ENCODE measurements around the gene PARD3.
A peak's percentile ranks its signal among the peaks of the same experiment; 100 is the strongest.
"Not testable (repeated sequence)": the region's sequence is repeated elsewhere in the genome, so short reads cannot be mapped to it uniquely, and the experiment has no call there.

PARD3 gene

GRCh38 chr10:34396663-34397062 lies 418.4 kb downstream of the PARD3 start:
- FAIRE-seq (no peak), DNase-seq (ENCODE audit: extremely low spot score, insufficient read length, low read depth) (no peak)

GRCh38 chr10:34392641-34393170 lies 422.4 kb downstream of the PARD3 start:
- DNase-seq (ENCODE audit: extremely low spot score, insufficient read length, low read depth) (no peak), FAIRE-seq (no peak)

- not testable (repeated sequence) for DNase-seq (ENCODE audit: extremely low spot score, insufficient read length, low read depth); FAIRE-seq
Measured at GRCh38 chr10:34391168-34391567, 423.9 kb downstream of the PARD3 start.

GRCh38 chr10:34389801-34390200 lies 425.3 kb downstream of the PARD3 start:
- DNase-seq (ENCODE audit: extremely low spot score, insufficient read length, low read depth) (no peak), FAIRE-seq (no peak)

GRCh38 chr10:34386921-34387320 lies 428.2 kb downstream of the PARD3 start:
- no peak for FAIRE-seq
- DNase-seq (ENCODE audit: extremely low spot score, insufficient read length, low read depth): no peak

GRCh38 chr10:34384372-34384771 lies 430.7 kb downstream of the PARD3 start:
- FAIRE-seq (no peak), DNase-seq (ENCODE audit: extremely low spot score, insufficient read length, low read depth) (no peak)

GRCh38 chr10:34382626-34383025 lies 432.5 kb downstream of the PARD3 start:
- DNase-seq (ENCODE audit: extremely low spot score, insufficient read length, low read depth) (no peak), FAIRE-seq (no peak)

GRCh38 chr10:34380856-34381255 lies 434.2 kb downstream of the PARD3 start:
- no peak for DNase-seq (ENCODE audit: extremely low spot score, insufficient read length, low read depth)
- peak; percentile 55 for FAIRE-seq

- DNase-seq (ENCODE audit: extremely low spot score, insufficient read length, low read depth): no peak
- no peak for FAIRE-seq
Measured at GRCh38 chr10:34378297-34378696, 436.8 kb downstream of the PARD3 start.

GRCh38 chr10:34377833-34378232 lies 437.3 kb downstream of the PARD3 start:
- no peak for FAIRE-seq
- no peak for DNase-seq (ENCODE audit: extremely low spot score, insufficient read length, low read depth)

- FAIRE-seq (peak; percentile 59), DNase-seq (ENCODE audit: extremely low spot score, insufficient read length, low read depth) (no peak)
Measured at GRCh38 chr10:34374356-34375045, 440.6 kb downstream of the PARD3 start.

GRCh38 chr10:34373211-34373610 lies 441.9 kb downstream of the PARD3 start:
- DNase-seq (ENCODE audit: extremely low spot score, insufficient read length, low read depth) (no peak), FAIRE-seq (peak; percentile 29)

- FAIRE-seq (no peak), DNase-seq (ENCODE audit: extremely low spot score, insufficient read length, low read depth) (no peak)
Measured at GRCh38 chr10:34372509-34372908, 442.6 kb downstream of the PARD3 start.

GRCh38 chr10:34370126-34370525 lies 445.0 kb downstream of the PARD3 start:
- FAIRE-seq: peak; percentile 51
- DNase-seq (ENCODE audit: extremely low spot score, insufficient read length, low read depth): no peak

- FAIRE-seq: no peak
- DNase-seq (ENCODE audit: extremely low spot score, insufficient read length, low read depth): no peak
Measured at GRCh38 chr10:34369120-34369519, 446.0 kb downstream of the PARD3 start.

GRCh38 chr10:34364253-34365037 lies 450.7 kb downstream of the PARD3 start:
- FAIRE-seq (no peak), DNase-seq (ENCODE audit: extremely low spot score, insufficient read length, low read depth) (no peak)

- no peak for DNase-seq (ENCODE audit: extremely low spot score, insufficient read length, low read depth)
- no peak for FAIRE-seq
Measured at GRCh38 chr10:34360984-34361383, 454.1 kb downstream of the PARD3 start.

- FAIRE-seq (no peak), DNase-seq (ENCODE audit: extremely low spot score, insufficient read length, low read depth) (no peak)
Measured at GRCh38 chr10:34359435-34359813, 455.7 kb downstream of the PARD3 start.

- FAIRE-seq (no peak), DNase-seq (ENCODE audit: extremely low spot score, insufficient read length, low read depth) (no peak)
Measured at GRCh38 chr10:34358729-34359434, 456.2 kb downstream of the PARD3 start.

GRCh38 chr10:34356463-34356862 lies 458.6 kb downstream of the PARD3 start:
- FAIRE-seq (no peak), DNase-seq (ENCODE audit: extremely low spot score, insufficient read length, low read depth) (no peak)

GRCh38 chr10:34353530-34353929 lies 461.6 kb downstream of the PARD3 start:
- not testable (repeated sequence) for FAIRE-seq; DNase-seq (ENCODE audit: extremely low spot score, insufficient read length, low read depth)
